ENCODE measurements around the gene NISCH. TPM values are rescaled to one million over a fixed set of nuclear protein-coding genes. Genes with fewer than 3 reads are reported as not detected.

NISCH gene
- total and polyA plus RNA-seq, 2 experiments from 2014 or later = 18.4 to 76.4 TPM

DNA sequence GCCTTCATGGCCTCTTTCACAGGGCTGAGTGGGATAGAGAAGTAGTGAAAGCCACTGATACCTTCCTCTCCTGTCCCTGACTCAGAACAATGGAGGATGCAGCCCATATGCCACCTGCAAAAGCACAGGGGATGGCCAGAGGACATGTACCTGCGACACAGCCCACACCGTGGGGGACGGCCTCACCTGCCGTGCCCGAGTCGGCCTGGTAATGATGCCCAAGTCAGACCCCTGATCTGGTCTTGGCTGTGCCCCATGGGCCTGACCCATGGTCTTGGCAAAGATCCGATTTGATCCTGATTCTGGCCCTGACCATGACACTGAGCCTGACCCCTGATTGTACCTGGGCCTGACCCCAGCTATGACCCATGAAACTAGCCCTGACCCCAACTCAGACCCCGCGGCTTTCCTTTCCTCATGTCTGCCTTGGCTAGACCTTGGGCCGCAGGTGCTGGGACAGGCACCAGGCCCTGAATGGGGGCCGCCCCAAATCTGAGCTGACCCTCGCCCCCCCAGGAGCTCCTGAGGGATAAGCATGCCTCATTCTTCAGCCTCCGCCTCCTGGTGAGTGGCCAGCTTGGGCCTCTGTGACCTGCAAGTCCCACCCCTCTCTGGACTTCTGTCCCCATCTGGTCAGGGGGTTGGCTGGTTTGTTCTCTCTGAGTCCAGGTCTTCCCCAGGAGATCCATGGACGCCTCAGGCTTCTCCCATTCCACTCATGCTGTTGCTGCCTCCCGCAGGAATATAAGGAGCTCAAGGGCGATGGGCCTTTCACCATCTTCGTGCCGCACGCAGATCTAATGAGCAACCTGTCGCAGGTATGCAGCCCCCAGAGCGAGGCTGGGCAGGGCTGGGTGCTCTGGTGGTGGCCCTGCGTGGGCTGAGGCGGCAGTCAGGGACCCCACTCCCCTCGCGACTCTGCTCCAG lies 62.7 kb downstream of the NISCH start:
- ATAC-seq = peak; percentile 12
- no peaks in the 10 kb centered on the region for H3K4me1 ChIP-seq (ENCODE audit: insufficient read depth)
- Mint-ChIP-seq H3K36me3 (ENCODE audit: low read depth) (no peaks in the 10 kb centered on the region), H3K27me3 (ENCODE audit: insufficient read depth, low read depth, poor library complexity) (peaks cover 14% of the 10 kb centered on the region), H3K4me3 (peak overlapping the region; percentile 70), H3K9me3 (no peaks in the 10 kb centered on the region), H3K27ac (no peak overlapping the region), H3K4me1 (peaks cover 3% of the 10 kb centered on the region; the same call in 2 of the 3 replicates)
- TF ChIP-seq STAT1 (IDR thresholded peaks at IDR 0.05; ENCODE audit: unreplicated experiment) (no peak), CTCF (conservative IDR thresholded peaks at IDR 0.05; ENCODE audit: low read depth in 2 of 2) (peak in 1 of 2 experiments; percentile 17; a peak in 1 of 4 replicates)
- peak overlapping the region; percentile 99 for H2AFZ ChIP-seq
- no peaks in the 10 kb centered on the region for H3K36me3 ChIP-seq (ENCODE audit: insufficient read depth)
- H3K79me2 ChIP-seq (replicated peaks; ENCODE audit: insufficient read depth) = no peaks in the 10 kb centered on the region
- no peaks in the 10 kb centered on the region for H4K20me1 ChIP-seq (replicated peaks; ENCODE audit: insufficient read depth)
- H3K9me2 ChIP-seq (ENCODE audit: insufficient read depth) = no peaks in the 10 kb centered on the region
- H3F3A ChIP-seq (replicated peaks; ENCODE audit: low read depth) = 0 out of 2 replicates have a peak, but pooled peaks cover 2% of the 10 kb centered on the region
- H3K4me3 ChIP-seq = peak overlapping the region; percentile 58
- no peak overlapping the region for H3K27ac ChIP-seq (ENCODE audit: low read depth)
- no peaks in the 10 kb centered on the region for H3K27me3 ChIP-seq (ENCODE audit: insufficient read depth)
- DNase-seq (ENCODE audit: low spot score) = no peak
- peak overlapping the region; percentile 81 for H3K4me2 ChIP-seq

- ATAC-seq (peak; percentile 77), DNase-seq (ENCODE audit: low spot score) (peak; percentile 78)
- Histone ChIP-seq H2AFZ (peak overlapping the region; percentile 99), H3K4me2 (peak overlapping the region; percentile 81), H4K20me1 (replicated peaks; ENCODE audit: insufficient read depth) (no peaks in the 10 kb centered on the region), H3K4me3 (peak overlapping the region; percentile 58), H3K4me1 (ENCODE audit: insufficient read depth) (no peaks in the 10 kb centered on the region), H3K27me3 (ENCODE audit: insufficient read depth) (no peaks in the 10 kb centered on the region), H3K36me3 (ENCODE audit: insufficient read depth) (no peaks in the 10 kb centered on the region), H3K9me2 (ENCODE audit: insufficient read depth) (no peaks in the 10 kb centered on the region), H3F3A (replicated peaks; ENCODE audit: low read depth) (0 out of 2 replicates have a peak, but pooled peaks cover 2% of the 10 kb centered on the region), H3K79me2 (replicated peaks; ENCODE audit: insufficient read depth) (no peaks in the 10 kb centered on the region), H3K27ac (ENCODE audit: low read depth) (no peak overlapping the region)
- Mint-ChIP-seq H3K27ac (no peak overlapping the region), H3K36me3 (ENCODE audit: low read depth) (peaks cover 2% of the 10 kb centered on the region), H3K4me1 (peaks cover 3% of the 10 kb centered on the region; the same call in 2 of the 3 replicates), H3K9me3 (no peaks in the 10 kb centered on the region), H3K4me3 (peak overlapping the region; percentile 70), H3K27me3 (ENCODE audit: insufficient read depth, low read depth, poor library complexity) (peaks cover 15% of the 10 kb centered on the region)
- TF ChIP-seq JUNB (IDR thresholded peaks at IDR 0.05; ENCODE audit: unreplicated experiment) = no peak
- no peak for TF ChIP-seq CREB1 (CRISPR knock-in tag; IDR thresholded peaks at IDR 0.05; ENCODE audit: low read depth)
- TF ChIP-seq, protein P1, sequence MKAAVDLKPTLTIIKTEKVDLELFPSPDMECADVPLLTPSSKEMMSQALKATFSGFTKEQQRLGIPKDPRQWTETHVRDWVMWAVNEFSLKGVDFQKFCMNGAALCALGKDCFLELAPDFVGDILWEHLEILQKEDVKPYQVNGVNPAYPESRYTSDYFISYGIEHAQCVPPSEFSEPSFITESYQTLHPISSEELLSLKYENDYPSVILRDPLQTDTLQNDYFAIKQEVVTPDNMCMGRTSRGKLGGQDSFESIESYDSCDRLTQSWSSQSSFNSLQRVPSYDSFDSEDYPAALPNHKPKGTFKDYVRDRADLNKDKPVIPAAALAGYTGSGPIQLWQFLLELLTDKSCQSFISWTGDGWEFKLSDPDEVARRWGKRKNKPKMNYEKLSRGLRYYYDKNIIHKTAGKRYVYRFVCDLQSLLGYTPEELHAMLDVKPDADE (IDR thresholded peaks at IDR 0.05) = no peak
- TF ChIP-seq POLR2AphosphoS5 (IDR thresholded peaks at IDR 0.05; ENCODE audit: low read depth) = no peak
- TF ChIP-seq CTCF (conservative IDR thresholded peaks at IDR 0.05; ENCODE audit: low read depth in 2 of 2) = no peak
- no peak for TF ChIP-seq EZH2 (IDR thresholded peaks at IDR 0.05; ENCODE audit: low read depth, unreplicated experiment)
- TF ChIP-seq STAT1 (IDR thresholded peaks at IDR 0.05; ENCODE audit: unreplicated experiment) = no peak
Measured at GRCh38 chr3:52518723-52519444, 63.5 kb downstream of the NISCH start.

Measured in GM23338 (cell line).